NB4 (cell line): ENCODE measurements around the gene C10orf105.

Experiments used
- CTCF ChIP-seq: IDR thresholded peaks from one replicate; pipeline ENCODE4 v1.5.1; 2012; ENCODE audit warnings: low read depth, low read length
- MAX ChIP-seq: IDR thresholded peaks from 2 replicates; pipeline ENCODE4 v1.6.1; 2011; ENCODE audit warnings: low read depth, low read length
- POLR2A ChIP-seq: IDR thresholded peaks from 2 replicates; pipeline ENCODE4 v1.6.1; 2011; ENCODE audit warnings: mild to moderate bottlenecking; ENCODE audit not compliant: insufficient read length; ENCODE audit errors: extremely low read depth

- no peak for TF ChIP-seq CTCF
- no peak for TF ChIP-seq POLR2A
- TF ChIP-seq MAX, result no peak
Observed at GRCh38 chr10:71765176-71765904, 45.8 kb upstream of the C10orf105 start.
